SKM-1 treated with dmso at 0.1 percent for 144 hours (cell line): Measurements from ENCODE around the gene WSCD2.
"Not testable (repeated sequence)": the region's sequence is repeated elsewhere in the genome, so short reads cannot be mapped to it uniquely, and the experiment has no call there.

Experiments used
- DNase-seq: peaks from one replicate; lab custom pipeline; 2025; ENCODE audit not compliant: unreplicated experiment; lab: John Stamatoyannopoulos, UW

Gene WSCD2

GRCh38 chr12:108193493-108193892, 64.4 kb downstream of the WSCD2 start:
- no peak for DNase-seq

GRCh38 chr12:108193917-108194316, 64.8 kb downstream of the WSCD2 start:
- no peak for DNase-seq

GRCh38 chr12:108194585-108194984, 65.5 kb downstream of the WSCD2 start:
- no peak for DNase-seq

DNA sequence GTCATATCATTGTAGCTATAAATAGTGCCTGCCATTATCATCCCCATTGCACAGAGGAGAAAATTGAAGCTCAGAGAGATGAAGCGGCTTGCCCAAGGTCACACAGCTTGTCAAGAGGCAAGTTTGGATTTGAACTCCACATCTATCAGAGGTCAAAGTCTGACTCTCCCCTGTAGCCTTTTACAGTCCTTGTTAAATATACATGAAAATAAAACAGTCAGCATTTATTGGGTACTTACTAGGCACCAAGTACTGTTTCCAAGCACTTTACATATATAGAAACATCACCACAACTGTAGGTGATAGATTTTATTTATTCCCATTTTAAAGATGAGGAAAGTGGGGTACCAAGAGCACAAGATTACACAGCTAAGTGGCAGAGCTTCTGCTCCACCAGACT, 67.2 kb downstream of the WSCD2 start:
- DNase-seq, result no peak

DNA sequence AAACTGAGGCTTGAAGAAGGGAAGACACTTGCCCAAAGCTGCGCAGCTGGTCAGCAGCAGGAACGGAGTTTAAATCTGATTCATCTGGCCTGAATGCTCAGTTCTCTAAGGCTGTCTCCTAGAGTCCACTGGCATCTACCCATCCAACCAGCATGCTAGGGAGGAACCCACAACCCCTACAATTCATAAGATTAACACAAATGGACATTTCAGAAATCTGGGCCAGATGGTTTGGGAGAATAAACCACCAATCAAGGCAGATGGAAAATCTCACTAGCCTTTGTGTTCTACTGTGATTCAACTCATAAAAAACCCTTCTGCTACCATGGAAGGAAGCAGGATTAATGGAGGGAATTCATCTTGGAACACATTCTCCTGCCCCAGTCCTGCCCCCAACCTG, 67.8 kb downstream of the WSCD2 start:
- DNase-seq, result no peak

DNA sequence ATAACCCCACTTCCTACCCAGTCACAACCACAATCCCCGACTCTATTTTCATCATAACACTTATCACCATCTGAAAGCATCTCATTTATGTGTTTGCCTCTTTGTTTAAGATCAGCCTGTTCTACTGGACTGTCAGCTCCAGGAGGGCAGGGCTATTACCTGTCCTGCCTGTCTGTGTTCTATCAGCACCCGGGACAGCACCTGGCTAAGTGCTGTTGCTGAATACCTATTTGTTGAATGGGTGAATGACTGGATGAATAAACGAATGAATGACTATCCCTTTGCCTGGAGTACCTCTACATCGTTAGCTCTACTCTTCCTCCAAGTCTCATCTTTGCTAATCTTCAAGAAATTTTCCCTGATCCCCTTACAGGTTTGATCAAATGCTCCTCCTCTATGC, 69.0 kb downstream of the WSCD2 start:
- DNase-seq, result no peak

GRCh38 chr12:108199106-108199505, 70.0 kb downstream of the WSCD2 start:
- DNase-seq, result no peak

DNA sequence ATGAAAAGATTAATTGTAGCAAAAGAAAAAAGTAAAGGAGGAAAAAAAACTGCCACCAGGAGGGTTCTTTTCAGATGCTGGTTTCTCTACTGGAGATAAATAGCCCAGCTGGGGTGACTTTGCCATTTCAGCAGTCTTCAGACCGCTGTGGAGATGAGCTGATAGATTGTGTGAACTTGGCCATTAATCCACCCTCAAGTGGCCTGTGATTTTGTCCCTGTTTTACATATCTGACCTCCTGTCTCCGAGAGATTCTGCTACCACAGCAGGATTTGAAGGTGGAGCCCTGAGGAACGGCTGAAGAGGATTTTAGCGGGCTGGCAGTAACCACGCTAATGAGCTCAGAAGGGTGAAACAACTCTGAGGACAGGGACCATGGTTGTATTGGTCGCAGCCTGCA, 72.7 kb downstream of the WSCD2 start:
- no peak for DNase-seq

GRCh38 chr12:108204117-108204987, 75.3 kb downstream of the WSCD2 start:
- no peak for DNase-seq

DNA sequence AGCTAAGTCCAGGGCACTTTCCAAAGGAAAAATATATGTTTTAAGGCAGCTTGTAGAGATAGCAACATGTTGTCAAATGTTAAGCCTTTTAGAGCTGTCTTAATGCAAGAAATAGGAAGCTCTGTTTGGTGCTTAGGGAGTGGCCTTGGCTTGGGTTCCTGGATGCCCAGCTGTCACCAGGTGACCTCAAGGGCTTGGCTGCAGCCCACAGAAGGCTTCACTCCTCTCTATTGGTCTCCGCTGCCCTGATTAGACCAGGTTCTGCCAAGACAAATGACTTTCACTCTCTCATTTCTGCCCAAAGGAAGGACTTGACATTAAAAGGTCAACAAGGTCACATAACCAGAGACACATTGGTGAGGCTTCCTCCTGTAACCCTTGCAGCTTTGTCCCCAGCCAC, 76.8 kb downstream of the WSCD2 start:
- no peak for DNase-seq

GRCh38 chr12:108207791-108208730, 79.0 kb downstream of the WSCD2 start:
- no peak for DNase-seq

DNA sequence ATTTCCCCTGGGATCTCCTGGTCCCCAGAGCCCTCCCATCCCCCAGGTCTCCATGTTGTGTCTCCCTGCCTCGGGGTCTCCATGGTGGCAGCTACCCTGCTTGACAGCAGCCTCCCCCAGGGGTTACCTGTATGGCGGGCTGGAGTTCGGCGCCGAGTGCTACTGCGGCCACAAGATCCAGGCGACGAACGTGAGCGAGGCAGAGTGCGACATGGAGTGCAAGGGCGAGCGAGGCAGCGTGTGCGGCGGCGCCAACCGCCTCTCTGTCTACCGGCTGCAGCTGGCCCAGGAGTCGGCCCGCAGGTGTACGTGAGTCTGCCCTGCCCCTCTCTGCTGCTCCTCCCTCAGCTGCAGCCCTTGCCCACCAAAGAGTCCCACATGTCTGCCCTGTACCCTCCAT, 80.9 kb downstream of the WSCD2 start:
- no peak for DNase-seq

DNA sequence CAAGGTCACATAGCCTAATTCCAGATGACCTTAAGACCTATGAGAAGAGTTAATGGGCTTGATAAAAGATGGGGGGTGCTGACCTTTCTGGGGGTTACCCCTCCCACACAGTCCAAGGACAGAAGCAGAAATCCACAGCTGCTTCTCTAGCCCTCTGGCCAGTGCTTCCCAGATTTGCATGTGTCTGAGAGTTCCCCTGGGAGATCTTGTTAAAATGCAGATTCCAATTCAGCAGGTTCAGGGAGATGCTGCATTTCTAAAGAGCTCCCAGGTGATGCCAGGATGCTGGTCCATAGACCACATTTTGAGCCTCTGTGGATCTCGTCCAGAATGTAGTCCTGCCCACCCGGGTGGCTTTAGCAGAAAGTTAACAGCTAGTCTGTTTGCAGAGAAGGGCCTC, 82.1 kb downstream of the WSCD2 start:
- DNase-seq, result no peak

DNA sequence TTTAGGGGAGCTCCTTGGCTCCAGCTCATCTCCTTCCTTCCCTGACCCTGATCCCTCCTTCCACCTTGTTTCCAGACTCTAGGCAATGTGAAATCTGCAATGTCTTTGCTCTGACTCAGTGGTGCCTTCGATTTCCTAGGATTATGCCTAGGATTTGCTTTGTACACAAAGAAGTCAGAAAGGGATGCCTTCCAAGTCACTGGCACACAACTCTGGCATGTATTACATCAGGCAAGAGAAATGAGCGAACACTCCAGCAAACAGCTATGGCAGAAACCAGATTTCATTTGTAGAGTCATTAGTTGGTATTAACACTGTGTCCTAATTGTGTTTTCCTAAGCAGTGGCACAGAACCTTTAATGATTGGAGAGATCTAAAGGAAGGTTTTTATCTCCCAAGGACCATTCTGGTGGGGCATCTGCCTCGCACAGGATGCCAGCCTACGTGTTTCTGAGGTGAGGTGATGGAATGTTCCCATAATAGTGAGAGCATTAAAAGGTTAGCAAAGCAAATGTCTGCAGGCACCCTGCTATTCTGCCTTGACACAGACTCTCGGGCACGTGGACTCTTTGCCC, 84.9 kb downstream of the WSCD2 start:
- DNase-seq, result no peak

DNA sequence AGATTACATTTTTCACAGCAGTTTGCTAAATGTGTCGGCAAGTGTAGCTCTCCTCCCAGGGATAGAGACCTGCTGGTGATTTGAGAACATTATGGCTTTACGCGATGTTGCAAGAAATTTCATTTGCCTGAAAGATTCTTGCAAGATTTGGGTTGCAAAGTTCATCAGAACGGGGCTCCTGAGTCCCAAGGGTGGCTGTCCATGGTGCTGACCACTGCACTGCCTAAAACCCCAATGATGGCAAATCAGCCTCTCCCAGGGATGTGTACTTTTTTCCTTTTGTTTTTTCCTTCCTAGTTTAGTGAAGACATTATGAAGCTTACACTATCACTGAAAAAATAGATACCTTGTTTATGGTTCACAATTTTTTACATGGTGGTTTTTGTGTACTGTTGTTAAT, 85.4 kb downstream of the WSCD2 start:
- DNase-seq, result no peak

GRCh38 chr12:108215458-108215857, 86.4 kb downstream of the WSCD2 start:
- no peak for DNase-seq

DNA sequence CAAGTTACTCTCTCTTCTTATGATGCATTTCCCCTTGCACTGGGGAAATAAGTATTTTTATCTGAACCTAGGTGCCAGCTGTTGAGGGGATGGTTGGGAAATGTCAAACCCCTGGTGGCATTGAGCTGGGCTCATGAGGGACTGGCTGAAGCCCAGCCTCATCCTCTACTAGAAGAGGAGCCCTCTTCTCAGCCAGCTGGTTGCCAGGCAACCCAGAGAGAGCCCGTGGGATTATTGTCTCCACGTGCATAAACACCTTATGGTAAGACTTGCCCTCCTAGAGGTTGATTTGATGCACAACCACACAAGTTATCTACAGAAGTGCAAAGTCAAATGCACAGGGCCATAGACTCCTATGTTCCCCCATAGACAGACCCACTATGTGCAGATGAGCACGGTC, 89.8 kb downstream of the WSCD2 start:
- DNase-seq, result no peak

GRCh38 chr12:108225101-108225500, 96.0 kb downstream of the WSCD2 start:
- not testable (repeated sequence) for DNase-seq

GRCh38 chr12:108226866-108227265, 97.8 kb downstream of the WSCD2 start:
- DNase-seq, result no peak

- no peak for DNase-seq
These were observed 99.7 kb downstream of the WSCD2 start for GRCh38 chr12:108228746-108229145.

GRCh38 chr12:108231109-108231905, 102.2 kb downstream of the WSCD2 start:
- DNase-seq, result no peak
